Fibroblast of the conjunctiva (primary cell): ENCODE data around the gene SEPTIN10.
"Not testable (repeated sequence)": the region's sequence is repeated elsewhere in the genome, so short reads cannot be mapped to it uniquely, and the experiment has no call there.

Experiments used
- DNase-seq: peaks from one replicate; pipeline ENCODE4 v3.0.0-alpha.2; 2010; ENCODE audit warnings: low read depth

SEPTIN10 gene

DNA sequence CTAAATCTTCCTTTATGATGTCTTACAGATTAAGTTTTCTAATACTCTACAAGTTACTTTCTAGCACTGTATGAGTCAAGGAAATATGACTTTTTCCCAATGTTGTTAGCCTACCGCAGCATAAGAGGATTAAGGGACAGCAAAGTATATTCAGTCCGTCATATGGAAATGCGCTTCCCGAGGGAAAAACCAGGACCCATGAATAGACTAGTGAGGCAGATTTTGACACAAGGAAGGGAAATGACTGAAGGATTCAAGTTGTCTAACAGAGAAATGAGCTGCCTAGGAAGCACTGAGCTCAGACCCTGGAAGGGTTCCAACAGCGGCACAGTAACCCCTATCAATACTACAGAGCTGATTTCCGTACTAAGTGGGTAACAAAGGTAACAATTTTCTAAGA is 12.0 kb downstream of the SEPTIN10 start:
- no peak for DNase-seq

DNA sequence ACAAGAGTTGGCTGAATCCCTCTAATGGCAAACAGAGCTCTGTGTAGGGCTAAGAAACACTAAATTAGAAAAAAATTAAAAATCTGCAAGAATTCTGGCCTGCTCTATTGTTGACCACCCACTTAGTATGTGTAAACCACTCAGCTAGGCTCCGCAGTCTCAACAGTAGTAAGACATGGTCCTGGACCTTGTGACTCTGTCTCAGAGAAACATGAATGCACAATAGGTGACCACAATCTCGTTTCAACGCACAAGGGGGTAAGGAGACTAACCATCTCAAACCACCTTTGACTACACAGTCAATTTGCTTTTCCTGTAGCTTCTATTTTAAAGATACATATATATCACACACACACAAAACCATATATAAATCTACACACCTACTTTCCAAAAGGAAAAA is 16.5 kb downstream of the SEPTIN10 start:
- DNase-seq: no peak

DNA sequence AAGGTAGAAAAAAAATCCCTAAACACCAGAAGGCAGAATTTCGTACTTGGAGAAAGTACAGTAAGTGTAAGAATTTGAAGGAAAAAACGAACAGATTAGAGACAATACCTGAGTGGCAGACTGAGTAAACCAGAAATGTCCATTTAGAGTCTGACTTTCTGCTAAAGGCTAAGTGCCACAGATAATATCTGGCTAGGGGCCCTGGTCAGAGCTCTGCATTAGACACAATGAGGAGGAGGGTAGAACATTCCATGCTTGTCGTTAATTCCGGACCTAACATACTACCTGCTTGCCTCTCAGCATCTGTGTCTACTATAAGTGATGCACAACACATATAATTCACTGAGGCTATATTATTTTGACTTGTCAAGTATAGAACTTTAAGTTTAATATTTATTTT is 18.1 kb downstream of the SEPTIN10 start:
- no peak for DNase-seq

DNA sequence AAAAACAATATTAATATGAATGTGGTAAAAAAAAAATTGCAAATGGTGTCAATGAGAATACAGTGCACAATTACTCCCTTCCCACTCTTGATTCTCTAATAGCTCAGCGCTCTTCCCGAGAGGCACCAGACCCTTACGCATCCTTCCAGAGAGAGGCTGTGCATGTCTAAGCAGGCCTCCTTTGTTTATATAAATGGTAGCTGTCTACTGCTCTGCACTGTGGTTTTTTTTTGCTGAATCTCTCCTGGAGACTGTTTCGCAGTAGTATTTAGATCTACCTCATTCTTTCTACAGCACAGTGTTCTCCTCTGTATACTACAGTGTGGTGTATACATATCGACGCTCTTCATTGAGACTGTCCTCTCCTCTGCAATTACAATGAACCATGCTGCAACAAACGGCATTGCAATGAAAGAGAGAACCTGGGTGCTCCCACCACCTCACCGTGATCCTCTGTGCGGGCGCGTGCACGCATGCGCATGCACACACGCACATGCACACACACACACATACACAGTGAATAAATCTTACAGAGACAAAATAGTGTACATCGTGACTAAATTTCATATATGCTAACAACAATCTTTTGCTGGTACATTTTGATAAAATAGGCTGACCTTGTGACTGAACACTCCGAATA is 19.4 kb downstream of the SEPTIN10 start:
- DNase-seq: no peak

DNA sequence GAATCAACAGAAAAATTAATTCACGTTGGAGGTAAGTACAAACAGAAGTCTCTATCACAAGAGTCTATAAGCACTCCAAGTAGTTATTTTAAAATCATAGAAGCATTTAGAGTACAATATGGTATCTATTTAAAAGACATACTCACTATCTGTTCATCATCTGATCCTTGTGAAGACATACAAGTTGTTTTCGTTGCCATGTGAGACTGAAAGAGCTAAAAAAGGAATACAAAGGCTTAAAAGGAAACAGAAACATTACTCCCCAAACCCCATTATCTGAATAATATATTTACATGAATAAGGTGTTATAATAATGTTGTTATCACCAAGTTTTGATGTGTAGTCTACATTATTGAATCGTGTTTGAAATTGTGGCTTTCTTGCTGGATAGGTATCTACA is 20.9 kb downstream of the SEPTIN10 start:
- no peak for DNase-seq

DNA sequence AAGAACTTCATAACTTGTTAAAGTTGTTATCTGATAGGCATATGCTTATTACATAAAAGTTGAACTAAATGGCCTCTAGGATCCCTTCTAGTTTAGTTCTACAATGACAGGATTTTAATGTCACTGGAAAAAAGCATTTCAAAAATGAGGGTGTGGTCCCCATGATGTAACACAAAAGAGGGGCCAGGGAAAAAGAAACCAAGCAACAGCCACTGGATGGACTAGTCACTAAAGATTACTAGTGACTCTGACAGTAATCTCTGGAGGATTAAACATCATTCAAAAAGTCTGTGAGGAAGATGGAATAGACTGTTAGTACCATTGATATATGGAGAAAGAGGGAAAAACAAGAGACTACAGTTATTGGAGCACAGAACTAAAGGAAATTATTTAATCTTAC is 22.6 kb downstream of the SEPTIN10 start:
- DNase-seq: no peak

DNA sequence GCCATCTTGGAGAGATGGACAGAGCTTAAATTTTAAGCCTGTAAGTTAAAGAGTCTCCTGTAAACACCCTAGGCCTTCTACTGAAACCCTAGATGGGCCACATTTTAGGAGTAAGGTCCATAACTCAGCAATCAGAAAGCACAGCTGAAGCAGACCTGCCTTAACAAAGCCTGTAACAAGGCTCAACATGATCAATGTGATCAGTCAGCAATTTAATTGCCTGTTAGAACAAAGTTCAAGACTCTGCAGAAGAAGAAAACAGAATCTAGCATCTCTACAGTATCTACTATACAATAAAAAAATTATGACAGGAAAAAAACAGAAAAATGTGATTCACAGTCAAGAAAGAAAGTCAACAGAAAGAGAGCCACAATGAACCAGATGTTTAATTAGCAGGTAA is 27.1 kb downstream of the SEPTIN10 start:
- no peak for DNase-seq

DNA sequence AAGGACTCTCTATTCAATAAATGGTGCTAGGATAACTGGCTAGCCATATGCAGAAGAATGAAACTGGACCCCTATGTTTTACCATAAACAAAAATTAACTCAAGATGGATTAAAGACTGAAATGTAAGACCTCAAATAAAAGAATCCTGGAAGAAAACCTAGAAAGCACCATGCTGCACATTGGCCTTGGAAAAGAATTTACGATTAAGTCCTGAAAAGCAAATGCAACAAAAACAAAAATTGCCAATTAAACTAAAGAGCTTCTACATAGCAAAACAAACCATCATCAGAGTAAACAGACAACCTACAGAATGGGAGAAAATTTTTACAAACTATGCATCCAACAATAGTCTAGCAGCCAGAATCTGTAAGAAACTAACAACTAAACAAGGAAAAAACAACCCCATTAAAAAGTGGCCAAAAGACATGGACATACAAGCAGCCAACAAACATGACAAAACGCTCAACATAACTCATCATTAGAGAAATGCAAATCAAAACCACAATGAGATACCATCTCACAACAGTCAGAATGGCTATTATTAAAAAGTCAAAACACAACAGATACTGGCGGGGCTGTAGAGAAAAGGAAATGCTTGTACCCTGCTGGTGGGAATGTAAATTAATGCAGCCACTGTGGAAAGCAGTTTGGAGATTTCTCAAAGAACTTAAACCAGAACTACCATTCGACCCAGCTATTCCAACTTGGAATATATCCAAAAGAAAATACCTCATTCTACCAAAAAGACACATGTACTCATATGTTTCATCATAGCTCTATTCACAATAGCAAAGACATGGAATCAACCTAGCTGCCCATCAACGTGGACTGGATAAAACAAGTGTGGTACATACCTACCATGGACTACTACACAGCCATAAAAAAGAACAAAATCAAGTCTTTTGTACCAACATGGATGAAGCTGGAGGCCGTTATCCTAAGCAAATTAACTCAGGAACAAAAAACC is 30.6 kb downstream of the SEPTIN10 start:
- DNase-seq: no peak

DNA sequence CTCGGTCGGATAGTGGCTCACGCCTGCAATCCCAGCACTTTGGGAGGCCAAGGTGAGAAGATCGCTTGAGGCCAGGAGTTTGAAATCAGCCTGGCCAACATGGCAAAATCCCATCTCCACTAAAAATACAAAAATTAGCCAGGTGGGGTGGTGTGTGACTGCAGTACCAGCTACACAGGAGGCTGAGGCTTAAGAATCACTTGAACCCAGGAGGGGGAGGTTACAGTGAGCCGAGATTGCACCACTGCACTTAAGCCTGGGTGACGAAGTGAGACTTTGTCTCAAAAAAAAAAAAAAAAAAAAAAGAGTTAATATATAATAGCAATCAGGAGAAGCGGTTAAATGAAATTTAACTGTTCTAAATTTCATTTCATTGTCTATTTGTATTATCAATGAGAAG is 36.1 kb downstream of the SEPTIN10 start:
- DNase-seq: not testable (repeated sequence)

DNA sequence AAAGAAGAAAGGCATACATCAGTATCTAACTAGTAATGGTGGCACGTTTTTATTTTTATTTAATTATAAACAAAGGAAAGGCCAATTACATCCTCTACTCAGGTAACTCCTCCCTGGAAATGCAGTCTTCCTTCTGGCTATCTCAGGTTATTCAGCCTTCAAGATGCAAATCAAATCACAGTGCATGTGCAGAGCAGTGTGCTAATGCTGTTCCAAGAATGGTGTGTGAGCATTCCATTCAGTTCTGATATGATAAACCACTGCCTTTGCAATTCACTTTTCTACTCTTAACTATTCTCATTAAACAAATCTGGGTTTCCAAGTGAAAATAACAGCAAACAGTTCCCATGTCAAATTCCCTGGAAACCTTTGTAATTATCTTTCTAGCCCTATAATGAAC is 38.4 kb downstream of the SEPTIN10 start:
- no peak for DNase-seq

DNA sequence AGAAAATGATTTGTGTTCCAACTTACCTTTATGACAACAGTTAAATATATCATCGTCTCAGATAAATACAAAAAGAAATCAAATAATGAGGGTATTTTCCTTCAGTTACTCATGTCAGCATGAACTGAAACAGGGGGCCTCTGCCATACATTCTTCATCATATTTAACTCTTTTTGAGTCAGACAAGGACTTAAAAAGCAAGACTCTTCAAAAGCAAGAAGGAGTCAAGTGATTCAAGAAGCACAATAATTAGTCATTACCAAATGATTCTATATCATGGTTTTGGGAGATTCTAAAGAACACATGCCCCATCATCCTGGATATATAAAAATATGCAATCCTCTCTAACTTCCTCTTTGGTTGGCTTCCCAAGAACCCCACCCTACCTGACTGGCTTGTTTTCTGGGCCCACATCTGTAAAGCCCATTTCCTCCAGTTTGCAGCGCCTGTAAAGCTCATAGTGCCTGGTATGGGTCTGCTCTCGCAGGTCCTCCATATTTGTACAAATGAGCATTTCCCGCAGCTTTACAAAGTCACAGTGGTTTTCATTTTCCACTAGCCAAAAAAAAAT is 49.7 kb downstream of the SEPTIN10 start:
- DNase-seq: no peak

DNA sequence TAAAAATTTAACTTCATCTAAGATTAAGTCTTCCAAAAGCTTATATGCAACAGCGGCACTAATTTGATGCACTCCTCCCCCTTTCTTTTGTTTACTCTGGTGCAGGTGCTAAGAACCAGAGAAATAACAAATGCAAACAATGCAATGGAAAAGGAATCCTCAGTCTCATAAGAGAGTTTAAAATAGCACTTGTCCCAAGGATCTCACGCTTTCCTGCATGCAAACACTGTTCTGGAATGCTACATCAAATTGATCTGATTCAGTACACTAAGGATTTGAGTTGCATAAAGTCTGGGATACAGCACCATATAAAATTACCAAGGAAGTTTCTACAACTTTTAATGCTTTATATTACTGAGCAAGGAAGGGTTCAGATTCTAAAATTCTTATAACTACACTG is 50.5 kb downstream of the SEPTIN10 start:
- no peak for DNase-seq

DNA sequence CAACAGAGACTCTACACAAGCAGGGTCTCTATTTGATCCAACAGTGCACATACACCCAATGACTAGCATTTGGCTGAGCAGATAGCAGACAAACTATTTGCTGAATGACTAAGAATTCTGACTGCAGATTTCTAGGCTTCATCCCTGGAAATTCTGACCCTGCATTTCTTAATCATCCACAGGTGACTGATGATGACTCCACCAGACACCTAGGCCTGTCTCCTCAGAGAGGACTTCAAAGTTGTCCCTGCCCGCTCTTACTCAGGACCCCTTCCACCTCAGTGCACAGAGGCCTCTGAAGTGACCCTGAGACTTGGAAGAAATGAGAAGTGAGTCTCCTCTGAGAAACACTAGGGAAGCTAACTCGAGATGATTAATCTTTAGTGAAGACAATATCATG is 51.3 kb downstream of the SEPTIN10 start:
- no peak for DNase-seq

DNA sequence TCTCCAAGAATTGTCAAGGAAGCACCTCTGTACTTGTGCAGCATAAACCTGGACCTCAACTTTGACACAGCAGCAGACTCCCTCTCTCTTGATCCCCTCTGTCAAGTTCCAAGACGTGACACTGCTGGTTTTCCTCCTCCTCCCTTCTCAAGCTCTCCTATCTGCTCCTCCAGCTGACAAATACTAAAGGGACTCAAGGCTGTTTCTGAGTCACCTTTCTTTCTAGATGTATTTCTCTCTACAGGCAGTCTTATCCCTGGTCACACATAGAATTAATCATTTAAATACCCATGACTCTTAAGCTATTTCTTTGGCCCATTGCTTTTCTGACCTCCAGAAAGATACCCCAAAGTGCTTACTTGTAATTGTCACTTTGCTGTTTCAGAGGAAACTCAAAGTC is 53.5 kb downstream of the SEPTIN10 start:
- DNase-seq: no peak

DNA sequence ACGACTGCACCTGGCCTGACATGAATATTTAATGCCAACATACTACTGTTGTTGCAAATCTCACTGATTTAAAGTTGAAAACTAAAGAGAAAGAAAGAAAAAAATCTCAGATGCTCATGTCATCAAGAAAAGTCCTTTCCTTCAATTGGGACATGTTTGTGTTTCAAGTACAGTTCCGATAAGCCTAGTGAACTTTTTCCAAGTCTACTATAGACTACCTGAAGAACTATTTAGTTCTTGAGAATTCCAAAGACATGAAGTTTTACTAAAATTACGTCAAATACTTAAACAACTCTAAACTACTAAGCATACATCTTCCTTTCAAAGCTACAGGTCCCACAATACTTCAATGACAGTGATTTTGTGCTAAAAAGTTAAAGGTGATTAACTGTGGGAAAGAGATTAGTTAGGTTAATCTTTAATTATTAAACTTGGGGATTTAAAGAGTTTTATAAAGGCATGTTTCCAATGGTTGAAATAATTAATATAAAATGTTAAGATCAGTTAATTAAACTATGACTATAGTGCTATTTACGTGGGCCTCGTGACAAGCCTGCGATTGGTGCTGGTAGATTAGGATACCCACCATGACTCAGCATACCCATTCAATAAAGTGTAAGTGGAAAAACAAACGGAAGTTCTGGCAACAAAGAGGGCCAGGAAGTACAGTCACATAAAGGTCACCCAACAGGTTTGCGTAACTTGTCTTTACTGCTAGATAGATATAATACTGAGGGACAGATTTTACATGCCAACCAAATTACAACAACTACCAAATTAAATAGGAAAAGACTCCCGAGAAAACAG is 55.5 kb downstream of the SEPTIN10 start:
- no peak for DNase-seq

DNA sequence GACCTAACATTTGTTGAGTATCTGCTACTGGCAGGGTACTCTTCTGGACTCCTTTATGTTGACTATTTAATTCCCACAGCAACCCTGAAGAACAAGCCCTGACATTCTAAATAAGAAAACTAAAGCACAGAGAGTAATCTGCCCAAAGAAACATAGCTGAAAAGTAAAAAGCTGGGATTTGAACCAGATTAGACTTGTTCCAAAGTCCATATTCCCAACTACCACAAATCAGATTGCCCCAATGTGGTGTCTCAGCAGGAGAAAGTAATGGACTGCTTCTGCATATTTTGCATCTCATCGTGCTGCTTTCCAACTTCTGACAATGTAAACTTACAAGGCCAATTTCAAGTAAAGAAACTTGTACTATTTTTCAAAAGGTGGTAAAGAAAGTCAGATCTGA is 56.5 kb downstream of the SEPTIN10 start:
- no peak for DNase-seq

DNA sequence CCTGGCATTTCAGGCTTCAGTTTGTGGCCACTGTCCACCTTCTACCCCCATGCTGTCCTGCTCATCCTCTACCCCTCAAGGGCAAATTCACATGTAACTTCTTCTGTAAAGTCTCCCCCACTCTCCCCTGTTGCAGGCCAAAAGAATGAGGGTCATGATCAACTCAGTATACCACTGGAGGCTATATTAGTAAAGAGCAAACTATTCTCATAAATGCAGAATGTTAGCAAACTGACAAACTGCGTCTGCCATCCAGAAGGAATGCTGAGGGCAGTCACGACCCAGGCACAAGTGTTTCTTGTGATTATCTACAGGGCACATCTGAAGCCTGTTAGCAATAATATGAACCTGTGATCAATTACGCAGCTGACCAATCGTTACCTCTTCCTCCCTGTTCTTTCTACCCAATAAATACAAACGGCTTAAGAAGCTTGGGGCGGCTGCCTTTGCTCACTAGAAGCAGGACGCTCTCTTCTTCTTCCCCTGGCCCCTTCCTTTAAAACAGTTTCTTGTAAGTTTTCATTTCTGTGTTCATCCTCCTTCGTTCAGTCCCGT is 58.3 kb downstream of the SEPTIN10 start:
- peak; percentile 3 for DNase-seq

DNA sequence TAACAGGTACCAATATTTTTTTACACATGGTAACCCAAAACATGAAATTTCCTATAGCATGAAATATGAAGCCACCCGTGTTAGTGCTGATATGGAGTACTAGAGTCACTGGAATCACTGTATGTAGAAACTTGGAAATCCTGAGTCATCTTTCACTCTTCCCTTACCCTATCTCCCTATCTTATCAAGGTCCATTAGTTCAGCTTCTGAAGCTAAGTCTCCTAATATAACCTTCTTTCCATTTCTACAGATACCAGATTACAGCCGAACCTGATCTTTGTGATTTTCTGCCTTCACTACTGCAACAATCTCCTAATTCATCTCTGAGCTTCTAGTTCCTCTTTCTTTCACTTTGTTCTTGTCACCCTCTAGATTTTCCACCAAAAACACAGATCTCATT is 59.0 kb downstream of the SEPTIN10 start:
- no peak for DNase-seq

DNA sequence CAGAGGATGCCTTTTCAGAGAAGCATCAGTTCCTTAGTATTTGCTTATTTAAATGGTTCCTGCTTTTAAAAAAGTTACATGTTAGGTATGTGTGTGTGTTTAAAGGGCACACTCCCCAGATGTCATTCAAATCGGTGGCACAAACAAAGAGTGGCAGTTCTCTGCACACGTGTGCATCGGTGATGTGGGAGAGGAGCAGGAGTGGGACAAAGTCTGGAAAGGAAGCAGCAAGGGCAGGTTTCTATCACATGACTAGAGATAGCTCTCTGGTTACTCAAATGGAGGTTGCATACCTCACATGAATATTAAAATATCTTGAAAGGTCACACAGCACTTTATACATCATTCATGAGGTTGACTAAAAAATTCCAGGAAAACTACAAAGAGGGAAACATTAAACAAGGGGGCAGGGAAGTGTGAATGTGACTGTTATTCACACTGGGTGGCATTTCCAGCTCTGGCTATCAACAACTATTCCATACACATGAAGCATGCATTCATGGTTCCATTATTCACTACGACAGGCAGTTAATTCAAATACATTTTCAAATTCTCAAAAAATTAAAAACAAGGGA is 64.7 kb downstream of the SEPTIN10 start:
- DNase-seq: no peak

DNA sequence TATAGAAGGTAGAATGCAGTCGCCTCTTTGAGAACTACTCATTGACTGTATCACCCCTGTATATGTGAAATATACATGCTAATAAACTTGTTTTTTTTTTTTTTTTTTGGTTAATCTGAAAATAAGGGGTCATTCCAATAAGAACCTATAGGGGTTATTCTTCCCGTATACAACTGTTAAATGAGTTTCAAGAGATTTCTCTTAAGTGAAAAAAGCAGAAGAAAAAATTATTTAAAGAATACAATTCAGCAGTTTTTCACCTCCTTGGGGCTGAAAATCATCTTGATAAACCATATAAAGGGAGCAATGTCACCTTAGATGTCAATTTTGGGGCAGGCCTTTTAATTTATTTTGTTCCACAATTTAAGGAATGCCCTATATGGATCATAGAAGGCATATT is 66.5 kb downstream of the SEPTIN10 start:
- no peak for DNase-seq

DNA sequence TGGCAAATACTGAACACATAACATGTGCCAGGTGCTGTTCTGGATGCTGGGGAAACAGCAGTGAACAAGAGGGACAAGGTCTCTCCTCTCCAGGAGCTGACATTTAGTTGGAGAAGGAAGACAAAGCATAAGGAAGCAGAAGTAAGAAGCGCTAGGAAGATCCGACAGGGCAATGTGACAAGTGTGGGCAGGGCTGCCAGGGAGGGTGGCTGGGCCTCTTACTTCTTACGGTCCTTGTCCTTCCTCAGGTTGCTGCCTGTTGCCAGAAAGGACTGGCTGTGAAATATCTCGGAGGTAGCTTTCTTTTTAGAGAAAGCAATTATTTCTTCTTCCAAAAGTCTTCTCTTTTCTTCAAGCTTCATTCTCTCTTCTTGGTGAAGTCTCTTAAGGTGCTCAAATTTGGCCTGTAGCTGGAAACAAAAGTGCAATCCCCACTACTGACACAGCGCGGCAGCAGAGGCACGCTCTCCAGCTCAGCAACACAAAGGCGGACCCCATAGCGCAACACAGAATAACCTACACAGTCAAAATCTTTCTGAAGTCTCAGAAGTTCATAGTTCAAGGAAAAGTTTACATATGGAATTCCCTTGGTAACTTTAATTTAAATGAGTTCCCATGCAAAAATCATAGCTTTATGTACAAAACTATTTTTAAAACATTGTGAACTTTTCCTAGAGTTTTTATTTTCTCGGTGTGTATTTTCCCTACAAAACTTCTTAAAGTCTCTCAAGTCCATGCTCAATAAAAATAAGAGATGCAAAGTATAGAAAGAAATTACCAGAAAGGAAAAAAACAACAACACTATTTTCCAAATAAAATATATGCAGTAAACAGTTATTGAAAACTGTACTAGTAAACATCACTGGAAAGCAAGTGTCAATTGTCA is 67.7 kb downstream of the SEPTIN10 start:
- peak; percentile 43 for DNase-seq
